Activated CD4-positive, alpha-beta T cell treated with anti-CD3 and anti-CD28 coated beads, Interleukin-2, amount 10 ng/mL, durations not matched to agents 24 days and 14 days (primary cell): ENCODE measurements around the gene HPD. TPM values are rescaled to one million over a fixed set of nuclear protein-coding genes. Genes with fewer than 3 reads are reported as not detected.

ENCODE experiments used
- DNase-seq: peaks from one replicate; pipeline ENCODE4 v3.0.0; 2022
- H3K27ac Mint-ChIP-seq: one replicate; pipeline ENCODE4 v1.8.0; 2022; ENCODE audit warnings: mild to moderate bottlenecking, mixed read lengths
- H3K27me3 Mint-ChIP-seq: one replicate; pipeline ENCODE4 v1.8.0; 2022; ENCODE audit warnings: mixed read lengths
- H3K36me3 Mint-ChIP-seq: one replicate; pipeline ENCODE4 v1.8.0; 2022; ENCODE audit warnings: low read depth, mild to moderate bottlenecking, mixed read lengths
- H3K4me1 Mint-ChIP-seq: one replicate; pipeline ENCODE4 v1.8.0; 2021; ENCODE audit warnings: mixed read lengths
- H3K4me3 Mint-ChIP-seq: one replicate; pipeline ENCODE4 v1.8.0; 2022; ENCODE audit warnings: mild to moderate bottlenecking, moderate library complexity, mixed read lengths
- H3K9me3 Mint-ChIP-seq: one replicate; pipeline ENCODE4 v1.8.0; 2021; ENCODE audit warnings: mixed read lengths
- intact Hi-C: fragments of 100-400 bp; cut with micrococcal nuclease; formaldehyde crosslinking; loops from one replicate; pipeline ENCODE4 v1.15.1; 2023
- total RNA-seq: library from RNA; stranded (reverse); gene quantifications from 2 replicates; pipeline ENCODE4 v1.2.3, GENCODE V29; 2022

HPD gene
- total RNA-seq, 1 donor from 2014 or later = not detected

DNA sequence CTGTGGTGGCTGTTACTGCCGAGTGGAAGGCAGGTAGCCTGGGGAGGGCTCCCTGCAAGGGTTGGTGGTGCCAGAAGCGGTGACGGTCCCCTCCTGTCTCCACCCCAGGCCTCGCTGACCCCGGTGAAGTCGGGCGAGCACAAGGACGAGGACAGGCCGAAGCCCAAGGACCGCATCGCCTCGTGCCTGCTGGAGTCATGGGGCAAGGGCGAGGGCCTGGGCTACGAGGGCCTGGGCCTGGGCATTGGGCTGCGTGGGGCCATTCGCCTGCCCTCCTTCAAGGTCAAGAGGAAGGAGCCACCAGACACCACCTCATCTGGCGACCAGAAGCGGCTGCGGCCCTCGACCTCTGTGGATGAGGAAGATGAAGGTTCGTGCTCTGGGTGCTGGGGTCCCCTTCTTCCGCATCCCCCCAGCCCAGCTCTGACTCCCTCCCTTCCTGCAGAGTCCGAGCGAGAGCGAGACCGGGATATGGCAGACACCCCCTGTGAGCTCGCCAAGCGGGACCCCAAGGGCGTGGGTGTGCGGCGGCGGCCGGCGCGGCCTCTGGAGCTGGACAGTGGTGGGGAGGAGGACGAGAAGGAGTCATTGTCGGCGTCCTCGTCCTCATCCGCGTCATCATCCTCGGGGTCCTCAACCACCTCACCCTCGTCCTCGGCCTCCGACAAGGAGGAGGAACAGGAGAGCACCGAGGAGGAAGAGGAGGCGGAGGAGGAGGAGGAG, 41.6 kb downstream of the HPD start:
- H3K4me3 Mint-ChIP-seq = no peak overlapping the region
- peaks cover 18% of the 10 kb centered on the region for H3K4me1 Mint-ChIP-seq
- H3K27me3 Mint-ChIP-seq = no peaks in the 10 kb centered on the region
- DNase-seq = no peak
- intact Hi-C loops = no loop called here
- no peaks in the 10 kb centered on the region for H3K9me3 Mint-ChIP-seq
- H3K27ac Mint-ChIP-seq = no peak overlapping the region
- H3K36me3 Mint-ChIP-seq = peaks cover 58% of the 10 kb centered on the region

DNA sequence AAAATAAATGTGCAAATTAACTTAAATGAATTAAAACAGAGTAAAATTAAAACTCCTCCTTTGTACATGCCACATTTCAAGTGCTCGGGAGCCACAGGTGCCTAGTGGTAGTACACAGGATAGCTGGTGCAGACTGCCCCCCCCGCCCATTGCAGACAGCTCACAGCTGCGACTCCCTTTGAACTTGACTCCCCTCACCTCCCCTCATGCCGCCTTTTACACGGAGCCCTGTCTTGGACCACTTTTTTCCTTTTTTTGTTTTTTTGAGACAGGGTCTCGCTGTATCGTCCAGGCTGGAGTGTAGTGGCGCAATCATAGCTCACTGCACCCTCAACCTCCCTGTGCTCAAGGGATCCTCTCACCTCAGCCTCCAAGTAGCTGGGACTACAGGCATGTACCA, 43.4 kb downstream of the HPD start:
- Mint-ChIP-seq H3K27me3 (no peaks in the 10 kb centered on the region), H3K36me3 (peaks cover 59% of the 10 kb centered on the region), H3K27ac (peak overlapping the region; percentile 52), H3K9me3 (no peaks in the 10 kb centered on the region), H3K4me3 (no peak overlapping the region), H3K4me1 (peaks cover 28% of the 10 kb centered on the region)
- intact Hi-C loops = no loop called here
- no peak for DNase-seq

DNA sequence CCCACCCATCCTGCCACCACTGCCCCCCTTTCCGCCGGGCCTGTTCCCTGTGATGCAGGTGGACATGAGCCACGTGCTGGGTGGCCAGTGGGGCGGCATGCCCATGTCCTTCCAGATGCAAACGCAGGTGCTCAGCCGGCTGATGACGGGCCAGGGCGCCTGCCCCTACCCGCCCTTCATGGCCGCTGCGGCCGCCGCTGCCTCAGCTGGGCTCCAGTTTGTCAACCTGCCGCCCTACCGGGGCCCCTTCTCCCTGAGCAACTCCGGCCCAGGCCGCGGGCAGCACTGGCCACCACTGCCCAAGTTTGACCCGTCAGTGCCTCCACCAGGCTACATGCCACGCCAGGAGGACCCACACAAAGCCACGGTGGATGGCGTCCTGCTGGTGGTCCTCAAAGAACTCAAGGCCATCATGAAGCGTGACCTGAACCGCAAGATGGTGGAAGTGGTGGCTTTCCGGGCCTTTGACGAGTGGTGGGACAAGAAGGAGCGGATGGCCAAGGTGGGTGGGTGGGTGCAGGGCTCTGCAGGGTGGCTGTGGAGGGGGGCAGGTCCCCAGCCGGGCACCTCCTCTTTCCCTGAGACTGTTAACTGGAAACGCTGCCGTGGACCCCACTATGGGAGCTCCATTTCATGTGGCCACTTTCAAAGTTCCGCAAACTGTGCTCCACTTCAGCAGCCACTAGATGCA, 44.1 kb downstream of the HPD start:
- Mint-ChIP-seq H3K27me3 (no peaks in the 10 kb centered on the region), H3K4me3 (no peak overlapping the region), H3K9me3 (no peaks in the 10 kb centered on the region), H3K36me3 (peaks cover 59% of the 10 kb centered on the region), H3K27ac (no peak overlapping the region), H3K4me1 (peaks cover 29% of the 10 kb centered on the region)
- intact Hi-C loops = no loop called here
- no peak for DNase-seq

DNA sequence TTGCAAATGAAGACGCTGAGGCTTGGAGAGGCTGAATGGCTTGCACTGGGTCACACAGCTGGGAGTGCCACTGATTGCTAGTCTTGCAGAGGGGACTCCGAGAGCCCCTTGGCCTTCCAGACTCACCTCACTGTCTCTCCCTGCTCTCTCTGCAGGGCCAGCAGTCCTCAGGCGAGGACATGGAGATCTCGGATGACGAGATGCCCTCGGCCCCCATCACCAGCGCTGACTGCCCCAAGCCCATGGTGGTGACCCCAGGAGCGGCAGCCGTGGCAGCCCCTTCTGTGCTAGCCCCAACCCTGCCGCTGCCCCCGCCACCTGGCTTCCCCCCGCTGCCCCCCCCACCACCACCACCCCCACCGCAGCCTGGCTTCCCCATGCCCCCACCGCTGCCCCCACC, 44.7 kb downstream of the HPD start:
- H3K4me1 Mint-ChIP-seq = peaks cover 32% of the 10 kb centered on the region
- DNase-seq = no peak
- H3K9me3 Mint-ChIP-seq = no peaks in the 10 kb centered on the region
- no peaks in the 10 kb centered on the region for H3K27me3 Mint-ChIP-seq
- H3K27ac Mint-ChIP-seq = no peak overlapping the region
- H3K4me3 Mint-ChIP-seq = peak overlapping the region; percentile 83
- peaks cover 60% of the 10 kb centered on the region for H3K36me3 Mint-ChIP-seq
- intact Hi-C loops = no loop called here

DNA sequence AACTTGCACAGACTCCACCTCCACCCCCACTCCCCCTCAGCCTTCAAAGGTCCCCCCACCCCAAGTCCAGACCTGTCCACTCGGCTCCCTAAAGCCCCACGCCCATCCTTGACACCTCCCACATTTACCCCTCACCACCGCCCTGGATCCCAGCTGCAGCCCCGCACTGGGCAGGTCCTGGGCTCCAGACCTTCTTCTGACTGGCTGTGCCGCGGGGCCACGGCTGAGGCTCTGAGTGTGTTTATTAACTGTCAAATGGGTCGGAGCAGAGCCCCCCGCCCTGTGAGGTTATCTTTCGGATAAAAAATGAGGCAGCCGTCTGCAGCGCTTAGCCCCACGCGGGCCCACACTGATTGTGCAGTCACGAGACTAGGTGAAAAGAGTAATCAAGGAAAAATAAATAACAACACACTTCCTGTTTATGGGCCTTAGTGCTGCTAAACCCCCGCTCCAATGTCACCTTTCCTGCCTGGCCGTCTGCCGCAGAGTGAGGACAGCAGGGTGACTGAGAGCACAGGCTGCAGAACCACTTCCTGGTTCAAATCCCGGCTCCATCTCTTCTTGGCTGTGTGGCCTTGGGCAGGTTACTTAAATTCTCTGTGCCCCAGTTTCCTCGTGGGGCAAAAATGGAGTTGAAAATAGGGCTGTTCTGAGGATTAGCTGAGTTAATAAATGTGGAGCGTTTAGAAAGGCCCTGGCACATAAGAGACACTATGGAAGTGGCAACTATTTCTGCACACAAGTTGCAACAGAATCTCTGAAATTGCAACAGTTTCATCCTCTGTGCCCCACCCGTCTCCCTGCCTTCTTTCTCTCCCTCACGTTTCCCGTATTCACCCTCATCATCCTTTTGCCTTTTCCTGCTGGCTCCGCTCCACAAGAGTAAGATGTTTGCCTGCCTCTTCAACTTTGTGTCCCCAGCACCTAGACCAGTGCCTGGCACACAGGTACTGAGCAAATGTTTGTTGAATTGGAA, 45.5 kb downstream of the HPD start:
- Mint-ChIP-seq H3K4me1 (peaks cover 35% of the 10 kb centered on the region), H3K9me3 (no peaks in the 10 kb centered on the region), H3K36me3 (peaks cover 63% of the 10 kb centered on the region), H3K4me3 (peak overlapping the region; percentile 83), H3K27ac (peak overlapping the region; percentile 45), H3K27me3 (no peaks in the 10 kb centered on the region)
- intact Hi-C loops = loop anchor here (1.0 kb wide), 3 partner anchors 13 to 37 kb away; no protein-coding TSS in a partner anchor
- DNase-seq = peak; percentile 67

DNA sequence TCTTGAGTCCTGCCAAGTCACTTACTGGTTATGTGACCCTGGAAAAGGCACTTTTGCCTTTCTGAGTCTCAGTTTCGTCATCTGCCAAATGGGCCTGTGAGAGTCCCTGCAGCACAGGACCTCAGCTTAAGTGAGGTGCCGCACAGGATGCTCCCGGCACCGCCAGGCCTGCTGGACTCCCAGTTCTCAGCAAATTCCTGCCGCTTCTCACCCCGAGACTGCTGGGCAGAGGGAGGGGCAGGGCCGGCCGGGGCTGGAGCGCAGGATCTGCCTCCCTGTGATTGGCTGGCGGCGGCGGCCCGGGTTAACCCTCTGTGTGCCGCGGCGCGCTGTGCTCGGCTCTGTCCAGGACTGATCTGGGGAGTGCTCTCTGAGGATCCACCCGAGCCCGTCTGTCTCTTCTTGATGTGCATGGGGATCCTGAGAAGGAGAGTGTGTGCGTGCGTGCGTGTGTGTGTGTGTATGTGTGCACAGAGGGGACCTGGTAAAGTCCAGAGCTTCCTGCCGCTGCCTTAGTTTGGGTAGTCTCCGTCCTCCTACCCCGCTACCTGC, 46.3 kb downstream of the HPD start:
- DNase-seq = peak; percentile 83
- Mint-ChIP-seq H3K36me3 (peaks cover 57% of the 10 kb centered on the region), H3K4me3 (peak overlapping the region; percentile 83), H3K4me1 (peaks cover 35% of the 10 kb centered on the region), H3K9me3 (no peaks in the 10 kb centered on the region), H3K27me3 (no peaks in the 10 kb centered on the region), H3K27ac (peak overlapping the region; percentile 34)
- intact Hi-C loops = loop anchor here (1.0 kb wide), 3 partner anchors 12 to 36 kb away; no protein-coding TSS in a partner anchor

DNA sequence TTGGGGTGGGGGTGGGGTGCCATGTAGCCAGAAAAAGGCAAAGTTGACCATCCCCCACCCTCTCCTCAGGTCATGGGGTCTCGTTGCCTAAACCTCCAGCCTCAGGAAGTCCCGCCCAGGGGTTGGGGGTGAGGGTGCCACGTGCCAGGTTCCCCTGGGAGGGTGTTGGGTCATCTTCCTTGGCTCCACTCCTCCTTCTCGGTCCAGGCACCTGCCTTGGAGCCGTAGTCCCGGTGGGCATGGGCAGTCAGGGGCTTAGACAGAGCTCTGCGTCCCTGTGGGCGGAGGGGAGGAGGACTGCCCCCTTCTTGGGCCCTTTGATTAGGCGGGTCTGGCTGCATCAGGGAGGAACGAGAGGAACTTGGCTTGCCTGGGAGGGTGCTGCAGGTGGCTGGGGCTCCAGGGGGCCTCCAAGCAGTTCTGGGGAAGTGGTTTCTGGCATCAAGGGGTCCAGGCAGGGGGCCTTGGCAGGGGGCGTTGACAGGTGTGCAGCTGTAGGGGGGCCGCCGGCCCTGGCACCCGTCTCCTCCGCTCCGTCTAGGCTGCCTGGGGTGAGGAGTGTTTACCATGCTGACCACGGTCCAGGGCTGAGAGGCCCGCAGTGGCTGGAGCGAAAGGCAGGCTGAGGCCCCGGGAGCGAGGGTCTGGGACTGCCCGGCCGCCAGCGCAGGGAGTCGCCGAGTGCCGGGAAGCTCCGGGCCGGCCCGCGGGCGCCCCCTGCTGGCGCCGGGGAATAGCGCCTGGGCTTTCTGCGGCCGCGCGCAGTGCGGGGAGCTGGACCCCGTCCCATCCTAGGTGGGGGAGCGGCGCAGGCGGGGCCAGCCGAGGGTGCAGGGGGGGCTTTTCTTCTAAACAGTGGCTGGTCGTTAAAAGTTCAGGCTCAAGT, 47.0 kb downstream of the HPD start:
- Mint-ChIP-seq H3K27ac (peak overlapping the region; percentile 35), H3K4me3 (peak overlapping the region; percentile 83), H3K27me3 (no peaks in the 10 kb centered on the region), H3K36me3 (peaks cover 54% of the 10 kb centered on the region), H3K4me1 (peaks cover 35% of the 10 kb centered on the region), H3K9me3 (no peaks in the 10 kb centered on the region)
- intact Hi-C loops = loop anchor here (1.0 kb wide), 3 partner anchors 11 to 35 kb away; no protein-coding TSS in a partner anchor
- DNase-seq = peak; percentile 93

DNA sequence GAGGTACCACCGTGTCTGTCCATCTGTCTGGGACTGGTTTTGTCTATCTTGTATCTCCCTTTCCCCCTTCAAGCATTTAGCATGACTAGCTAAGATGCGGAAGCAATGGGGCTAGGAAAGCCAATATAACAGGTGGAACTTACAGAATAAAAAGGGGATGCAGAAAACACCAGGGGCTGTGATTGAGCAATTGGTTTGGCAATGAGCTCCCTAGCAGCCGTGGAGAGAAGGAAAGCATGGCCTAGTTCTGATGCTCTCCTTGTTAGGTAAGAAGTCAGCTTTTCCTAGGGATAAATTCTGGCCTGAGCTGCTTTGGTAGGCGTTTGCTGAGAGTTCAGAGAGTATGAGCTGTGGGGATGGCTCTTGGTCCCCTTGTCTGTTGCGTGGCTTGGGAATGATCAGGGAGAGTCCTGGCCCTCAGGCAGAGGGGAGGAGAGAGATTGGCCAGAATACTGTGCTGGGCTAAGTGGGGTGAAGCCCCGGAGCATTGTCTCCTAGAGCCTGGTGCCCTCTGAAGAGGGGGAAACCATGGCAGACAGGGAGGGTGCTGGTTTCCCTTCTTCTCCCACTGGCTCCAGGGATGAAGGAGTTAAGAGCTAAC, 47.7 kb downstream of the HPD start:
- Mint-ChIP-seq H3K9me3 (no peaks in the 10 kb centered on the region), H3K27ac (peak overlapping the region; percentile 35), H3K4me3 (peak overlapping the region; percentile 83), H3K4me1 (peaks cover 39% of the 10 kb centered on the region), H3K36me3 (peaks cover 54% of the 10 kb centered on the region), H3K27me3 (no peaks in the 10 kb centered on the region)
- DNase-seq = no peak
- intact Hi-C loops = no loop called here

DNA sequence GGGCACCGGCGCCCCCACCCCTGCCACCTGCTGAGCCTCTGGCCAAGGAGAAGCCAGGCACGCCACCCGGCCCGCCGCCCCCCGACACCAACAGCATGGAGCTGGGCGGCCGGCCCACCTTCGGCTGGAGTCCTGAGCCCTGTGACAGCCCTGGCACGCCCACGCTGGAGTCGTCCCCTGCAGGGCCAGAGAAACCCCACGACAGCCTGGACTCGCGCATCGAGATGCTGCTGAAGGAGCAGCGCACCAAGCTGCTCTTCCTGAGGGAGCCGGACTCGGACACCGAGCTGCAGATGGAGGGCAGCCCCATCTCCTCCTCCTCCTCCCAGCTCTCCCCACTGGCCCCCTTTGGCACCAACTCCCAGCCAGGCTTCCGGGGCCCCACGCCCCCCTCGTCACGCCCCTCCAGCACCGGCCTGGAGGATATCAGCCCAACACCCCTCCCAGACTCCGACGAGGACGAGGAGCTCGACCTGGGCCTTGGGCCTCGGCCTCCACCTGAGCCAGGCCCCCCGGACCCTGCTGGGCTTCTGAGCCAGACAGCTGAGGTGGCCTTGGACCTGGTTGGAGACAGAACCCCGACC, 48.3 kb downstream of the HPD start:
- no peak for DNase-seq
- Mint-ChIP-seq H3K27me3 (no peaks in the 10 kb centered on the region), H3K27ac (no peak overlapping the region), H3K4me1 (peaks cover 42% of the 10 kb centered on the region), H3K4me3 (peak overlapping the region; percentile 83), H3K9me3 (no peaks in the 10 kb centered on the region), H3K36me3 (peaks cover 56% of the 10 kb centered on the region)
- intact Hi-C loops = no loop called here

DNA sequence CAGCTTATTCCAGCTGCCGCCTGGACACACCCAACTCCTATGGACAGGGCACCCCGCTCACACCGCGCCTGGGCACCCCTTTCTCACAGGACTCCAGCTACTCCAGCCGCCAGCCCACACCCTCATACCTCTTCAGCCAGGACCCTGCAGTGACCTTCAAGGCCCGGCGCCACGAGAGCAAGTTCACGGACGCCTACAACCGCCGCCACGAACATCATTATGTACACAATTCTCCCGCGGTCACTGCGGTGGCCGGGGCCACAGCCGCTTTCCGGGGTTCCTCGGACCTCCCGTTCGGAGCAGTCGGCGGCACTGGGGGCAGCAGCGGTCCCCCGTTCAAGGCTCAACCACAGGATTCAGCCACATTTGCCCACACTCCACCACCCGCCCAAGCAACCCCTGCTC, 48.9 kb downstream of the HPD start:
- H3K4me1 Mint-ChIP-seq = peaks cover 42% of the 10 kb centered on the region
- peaks cover 54% of the 10 kb centered on the region for H3K36me3 Mint-ChIP-seq
- H3K27ac Mint-ChIP-seq = peak overlapping the region; percentile 34
- no peaks in the 10 kb centered on the region for H3K9me3 Mint-ChIP-seq
- H3K27me3 Mint-ChIP-seq = no peaks in the 10 kb centered on the region
- intact Hi-C loops = loop anchor here (10.0 kb wide), 1 partner anchor 275 kb away; no protein-coding TSS in a partner anchor
- no peak overlapping the region for H3K4me3 Mint-ChIP-seq
- no peak for DNase-seq

DNA sequence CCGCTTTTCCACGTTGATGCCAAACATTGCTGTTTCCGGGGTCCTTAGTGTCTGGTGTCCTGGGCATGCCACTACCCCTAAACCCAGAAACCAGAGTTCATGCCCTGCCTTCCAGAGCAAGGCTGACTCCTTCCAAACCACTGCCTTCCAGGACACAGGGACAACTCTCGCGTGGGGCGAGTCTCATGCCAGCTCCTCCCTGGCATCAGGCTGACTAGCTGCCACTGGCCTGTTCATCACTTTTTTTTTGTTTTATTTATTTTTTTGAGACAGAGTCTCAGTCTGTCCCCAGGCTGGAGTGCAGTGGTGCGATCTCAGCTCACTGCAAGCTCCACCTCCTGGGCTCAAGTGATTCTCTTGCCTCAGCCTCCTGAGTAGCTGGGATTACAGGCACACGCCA, 50.0 kb downstream of the HPD start:
- H3K4me3 Mint-ChIP-seq = no peak overlapping the region
- H3K36me3 Mint-ChIP-seq = peaks cover 52% of the 10 kb centered on the region
- peak overlapping the region; percentile 29 for H3K27ac Mint-ChIP-seq
- H3K27me3 Mint-ChIP-seq = no peaks in the 10 kb centered on the region
- DNase-seq = no peak
- no peaks in the 10 kb centered on the region for H3K9me3 Mint-ChIP-seq
- intact Hi-C loops = loop anchor here (10.0 kb wide), 1 partner anchor 276 kb away; no protein-coding TSS in a partner anchor
- H3K4me1 Mint-ChIP-seq = peaks cover 40% of the 10 kb centered on the region
